ENCODE measurements around the gene URM1. TPM values are rescaled to one million over a fixed set of nuclear protein-coding genes. Genes with fewer than 3 reads are reported as not detected.
A peak's percentile ranks its signal among the peaks of the same experiment; 100 is the strongest.

URM1 gene
- total and polyA plus RNA-seq, 7 donors, result 16.3 to 73.3 (median 25.1) TPM

- 94% methylated on average over 17 of the region's 17 CpGs for WGBS, 2 donors
- H3K4me1 ChIP-seq, result peaks cover 0 to 8% (median 3%) of the 10 kb centered on the region in 4 donors
- no peak overlapping the region for H3K27ac ChIP-seq
- no peak for TF ChIP-seq POLR2AphosphoS5 (IDR thresholded peaks at IDR 0.05)
- no peak for TF ChIP-seq EP300 (IDR thresholded peaks at IDR 0.05)
- no peak for TF ChIP-seq POLR2A (IDR thresholded peaks at IDR 0.05)
- no peak for TF ChIP-seq CTCF (IDR thresholded peaks at IDR 0.05)
- peaks cover 0 to 14% (median 0%) of the 10 kb centered on the region in 4 donors for H3K36me3 ChIP-seq
- no peak for DNase-seq
- no peak overlapping the region for H3K4me3 ChIP-seq
- H3K9me3 ChIP-seq, result no peaks in the 10 kb centered on the region
- intact Hi-C loops (cut with DNase I), result no loop called here
- no peaks in the 10 kb centered on the region for H3K27me3 ChIP-seq
Measured at GRCh38 chr9:128434340-128434739, 63.2 kb downstream of the URM1 start.

GRCh38 chr9:128435611-128436010 is 64.4 kb downstream of the URM1 start:
- 91 to 93% methylated on average over 18 of the region's 18 CpGs for WGBS, 2 donors
- no peak overlapping the region for H3K27ac ChIP-seq
- H3K4me1 ChIP-seq, result peaks cover 0 to 8% (median 3%) of the 10 kb centered on the region in 4 donors
- no peak overlapping the region for H3K4me3 ChIP-seq
- H3K9me3 ChIP-seq, result no peaks in the 10 kb centered on the region
- intact Hi-C loops (cut with DNase I), result no loop called here
- H3K36me3 ChIP-seq, result peaks cover 0 to 10% (median 0%) of the 10 kb centered on the region in 4 donors
- H3K27me3 ChIP-seq, result no peaks in the 10 kb centered on the region
- DNase-seq, result no peak
- TF ChIP-seq CTCF (IDR thresholded peaks at IDR 0.05) (no peak), EP300 (IDR thresholded peaks at IDR 0.05) (no peak), POLR2A (IDR thresholded peaks at IDR 0.05) (no peak), POLR2AphosphoS5 (IDR thresholded peaks at IDR 0.05) (no peak)

GRCh38 chr9:128438343-128439109 is 67.4 kb downstream of the URM1 start:
- no peaks in the 10 kb centered on the region for H3K27me3 ChIP-seq
- H3K36me3 ChIP-seq, result no peaks in the 10 kb centered on the region
- intact Hi-C loops (cut with DNase I), result loop anchor here (2.0 kb wide), 1 partner anchor 18 kb away; the partner anchor contains the start of gene ODF2
- no peak overlapping the region for H3K27ac ChIP-seq
- H3K4me1 ChIP-seq, result peaks cover 0 to 8% (median 3%) of the 10 kb centered on the region in 4 donors
- 28 to 34% methylated on average over 12 of the region's 12 CpGs for WGBS, 2 donors
- no peak overlapping the region for H3K4me3 ChIP-seq
- peak; percentile 93 for DNase-seq
- TF ChIP-seq POLR2AphosphoS5 (IDR thresholded peaks at IDR 0.05) (peak in 3 of 4 donors; percentile 13 to 66 (median 64)), CTCF (IDR thresholded peaks at IDR 0.05) (peak; percentile 82 to 94 (median 90)), EP300 (IDR thresholded peaks at IDR 0.05) (no peak), POLR2A (IDR thresholded peaks at IDR 0.05) (no peak)
- H3K9me3 ChIP-seq, result no peaks in the 10 kb centered on the region

- Histone ChIP-seq H3K36me3 (no peaks in the 10 kb centered on the region), H3K27me3 (no peaks in the 10 kb centered on the region), H3K4me1 (peaks cover 0 to 8% (median 3%) of the 10 kb centered on the region in 4 donors), H3K9me3 (no peaks in the 10 kb centered on the region), H3K27ac (no peak overlapping the region), H3K4me3 (no peak overlapping the region)
- no peak for DNase-seq
- TF ChIP-seq CTCF (IDR thresholded peaks at IDR 0.05), result no peak
- no peak for TF ChIP-seq POLR2AphosphoS5 (IDR thresholded peaks at IDR 0.05)
- TF ChIP-seq POLR2A (IDR thresholded peaks at IDR 0.05), result no peak
- no peak for TF ChIP-seq EP300 (IDR thresholded peaks at IDR 0.05)
- intact Hi-C loops (cut with DNase I), result loop anchor here (2.0 kb wide), 1 partner anchor 18 kb away; the partner anchor contains the start of gene ODF2
- 85 to 90% methylated on average over 7 of the region's 7 CpGs for WGBS, 2 donors
Measured at GRCh38 chr9:128439273-128439672, 68.1 kb downstream of the URM1 start.

Other genes starting within 250 kb of the URM1 start
- 100 to 1,000 TPM in 2 of 4 donors, 10 to 100 TPM in 2; 60.0 to 119 (median 97.5) TPM for gene PTGES2, start 243.6 kb upstream of the URM1 start, total RNA-seq
- 10 to 100 TPM; 56.5 to 82.2 (median 66.1) TPM for gene PTGES2, start 243.6 kb upstream of the URM1 start, polyA plus RNA-seq
- not detected for gene LCN2, start 221.9 kb upstream of the URM1 start, total RNA-seq
- gene LCN2, start 221.9 kb upstream of the URM1 start, polyA plus RNA-seq, result 1,000 to 10,000 TPM in 1 of 3 donors, 10 to 100 TPM in 1, 1 to 10 TPM in 1; 9.6 to 1,818 (median 79.8) TPM
- 100 to 1,000 TPM; 158 to 273 (median 204) TPM for gene BBLN, start 211.1 kb upstream of the URM1 start, total RNA-seq
- gene BBLN, start 211.1 kb upstream of the URM1 start, polyA plus RNA-seq, result 100 to 1,000 TPM; 111 to 123 (median 113) TPM
- gene CIZ1, start 179.8 kb upstream of the URM1 start, total RNA-seq, result 100 to 1,000 TPM in 1 of 4 donors, 10 to 100 TPM in 3; 60.2 to 116 (median 68.5) TPM
- 10 to 100 TPM; 25.7 to 58.3 (median 46.8) TPM for gene CIZ1, start 179.8 kb upstream of the URM1 start, polyA plus RNA-seq
- gene DNM1, start 168.0 kb upstream of the URM1 start, total RNA-seq, result 10 to 100 TPM in 2 of 4 donors, 1 to 10 TPM in 2; 7.7 to 40.2 (median 12.9) TPM
- 1 to 10 TPM in 2 of 3 donors, under 1 TPM in 1; 0.46 to 9.3 (median 1.2) TPM for gene DNM1, start 168.0 kb upstream of the URM1 start, polyA plus RNA-seq
- gene GOLGA2, start 95.4 kb upstream of the URM1 start, total RNA-seq, result 100 to 1,000 TPM in 1 of 4 donors, 10 to 100 TPM in 3; 76.0 to 104 (median 86.5) TPM
- gene GOLGA2, start 95.4 kb upstream of the URM1 start, polyA plus RNA-seq, result 10 to 100 TPM; 48.1 to 82.7 (median 50.5) TPM
- gene SWI5, start 95.1 kb upstream of the URM1 start, total RNA-seq, result 10 to 100 TPM; 18.0 to 35.7 (median 23.4) TPM
- 10 to 100 TPM; 23.4 to 27.3 (median 24.1) TPM for gene SWI5, start 95.1 kb upstream of the URM1 start, polyA plus RNA-seq
- 10 to 100 TPM in 1 of 4 donors, 1 to 10 TPM in 3; 7.6 to 14.1 (median 9.1) TPM for gene TRUB2, start 48.9 kb upstream of the URM1 start, total RNA-seq
- gene TRUB2, start 48.9 kb upstream of the URM1 start, polyA plus RNA-seq, result 10 to 100 TPM; 16.7 to 20.8 (median 18.0) TPM
- gene COQ4, start 48.5 kb upstream of the URM1 start, total RNA-seq, result 10 to 100 TPM; 26.4 to 60.7 (median 29.7) TPM
- 10 to 100 TPM; 58.3 to 80.9 (median 67.0) TPM for gene COQ4, start 48.5 kb upstream of the URM1 start, polyA plus RNA-seq
- 10 to 100 TPM; 10.7 to 18.0 (median 12.0) TPM for gene SLC27A4, start 30.8 kb upstream of the URM1 start, total RNA-seq
- 10 to 100 TPM in 2 of 3 donors, 1 to 10 TPM in 1; 6.0 to 45.1 (median 14.3) TPM for gene SLC27A4, start 30.8 kb upstream of the URM1 start, polyA plus RNA-seq
- 10 to 100 TPM; 18.2 to 28.5 (median 19.8) TPM for gene CERCAM, start 49.5 kb downstream of the URM1 start, total RNA-seq
- gene CERCAM, start 49.5 kb downstream of the URM1 start, polyA plus RNA-seq, result 1 to 10 TPM; 4.2 to 7.1 (median 4.6) TPM
- gene ODF2, start 84.6 kb downstream of the URM1 start, total RNA-seq, result 10 to 100 TPM; 13.6 to 28.2 (median 20.2) TPM
- gene ODF2, start 84.6 kb downstream of the URM1 start, polyA plus RNA-seq, result 10 to 100 TPM in 1 of 3 donors, 1 to 10 TPM in 2; 4.6 to 22.0 (median 6.0) TPM
- gene GLE1, start 133.3 kb downstream of the URM1 start, total RNA-seq, result 10 to 100 TPM; 17.6 to 29.4 (median 20.9) TPM
- 10 to 100 TPM; 19.8 to 24.6 (median 20.8) TPM for gene GLE1, start 133.3 kb downstream of the URM1 start, polyA plus RNA-seq
- 100 to 1,000 TPM; 150 to 306 (median 163) TPM for gene SPTAN1, start 181.2 kb downstream of the URM1 start, total RNA-seq
- 100 to 1,000 TPM in 1 of 3 donors, 10 to 100 TPM in 2; 43.5 to 154 (median 57.7) TPM for gene SPTAN1, start 181.2 kb downstream of the URM1 start, polyA plus RNA-seq

Measured in sigmoid colon (tissue), 7 donors.